Measurements from ENCODE around the gene APOL1. TPM values are rescaled to one million over a fixed set of nuclear protein-coding genes. Genes with fewer than 3 reads are reported as not detected.

The APOL1 gene
- total RNA-seq, 2 donors from 2014 or later = 27.2 to 40.5 TPM

DNA sequence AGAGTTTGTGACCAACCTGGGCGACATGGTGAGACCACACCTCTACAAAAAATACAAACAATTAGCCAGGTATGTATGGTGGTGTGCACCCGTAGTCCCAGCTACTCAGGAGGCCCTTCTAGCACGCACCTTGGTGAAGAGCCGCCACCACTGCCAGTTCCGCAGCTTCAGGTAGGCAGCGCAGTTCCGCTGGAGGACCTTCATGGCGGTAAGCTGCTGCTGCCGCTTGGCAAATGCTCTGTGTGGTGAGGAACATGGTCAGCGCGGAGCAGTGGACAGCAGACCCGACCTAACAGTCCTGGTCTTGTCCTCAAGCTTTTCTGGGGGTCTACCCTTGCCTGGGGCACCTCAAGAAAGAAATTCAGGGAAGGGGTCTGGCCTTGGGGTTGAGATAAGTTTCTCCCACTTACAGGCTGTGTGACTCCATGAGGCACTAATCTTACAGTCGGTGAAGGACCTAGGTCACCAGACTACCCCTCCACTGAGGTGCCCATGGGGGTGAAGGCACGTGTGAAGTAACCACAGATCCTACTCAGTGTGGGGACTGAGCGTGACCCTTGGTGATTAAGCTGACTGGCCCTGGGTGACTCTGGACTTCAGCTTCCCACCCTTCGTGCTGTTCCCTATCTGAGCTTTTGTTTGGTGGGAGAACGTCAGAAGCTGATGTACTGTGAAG is 49.6 kb downstream of the APOL1 start:
- ATAC-seq = no peak
- H3K27ac Mint-ChIP-seq = peak overlapping the region in 1 of 2 donors; percentile 55

DNA sequence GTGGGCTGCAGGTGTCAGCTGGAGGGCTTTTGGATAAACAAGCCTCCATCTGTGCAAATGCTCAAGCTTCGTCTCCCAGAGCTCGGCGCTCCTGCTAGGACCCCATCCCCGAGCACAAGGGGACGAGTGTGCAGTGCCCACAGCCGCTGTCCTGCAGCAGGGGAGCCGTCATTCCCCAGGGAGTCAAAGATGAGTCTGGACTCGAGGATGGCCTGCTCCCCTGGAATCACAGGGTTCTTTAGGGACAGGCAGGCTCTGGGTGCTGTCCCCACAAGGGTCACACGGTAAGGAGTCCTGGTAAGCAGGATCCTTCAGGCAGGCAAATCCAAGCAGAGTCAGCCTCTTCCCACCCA is 50.2 kb downstream of the APOL1 start:
- Mint-ChIP-seq H3K36me3 (peaks cover 38 to 45% of the 10 kb centered on the region in 2 donors), H3K27ac (peak overlapping the region in 1 of 2 donors; percentile 55), H3K9me3 (no peaks in the 10 kb centered on the region)
- no peak for ATAC-seq
- no peak for DNase-seq (ENCODE audit: low spot score in 2 of 2)

More for the DNA sequence above, 49.6 kb downstream of the APOL1 start:
- H3K36me3 Mint-ChIP-seq = peaks cover 43 to 47% of the 10 kb centered on the region in 2 donors
- DNase-seq (ENCODE audit: low spot score in 2 of 2) = no peak
- no peaks in the 10 kb centered on the region for H3K9me3 Mint-ChIP-seq

DNA sequence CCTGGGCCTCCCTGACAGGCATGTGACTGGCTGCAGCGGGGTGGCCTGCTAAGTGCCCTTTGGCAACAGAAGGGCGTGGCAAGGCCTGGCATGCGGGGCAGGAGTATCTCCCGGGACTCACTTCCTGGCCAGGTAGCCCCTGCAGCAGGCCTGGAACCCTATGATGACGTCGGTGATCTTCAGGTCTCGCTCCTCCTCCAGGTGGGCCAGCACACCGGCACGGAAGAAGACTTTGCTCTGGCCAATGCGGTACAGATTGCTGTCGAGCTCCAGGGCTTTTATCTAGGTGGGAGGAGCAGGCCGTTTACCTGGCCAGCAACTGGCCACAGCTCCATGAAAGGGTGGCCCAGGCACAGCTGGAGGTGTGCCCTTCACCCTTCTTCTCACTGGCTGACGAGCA is 50.9 kb downstream of the APOL1 start:
- H3K36me3 Mint-ChIP-seq = peaks cover 41 to 50% of the 10 kb centered on the region in 2 donors
- no peak for ATAC-seq
- DNase-seq (ENCODE audit: low spot score in 2 of 2) = no peak
- no peaks in the 10 kb centered on the region for H3K9me3 Mint-ChIP-seq
- peak overlapping the region; percentile 25 to 50 for H3K27ac Mint-ChIP-seq

DNA sequence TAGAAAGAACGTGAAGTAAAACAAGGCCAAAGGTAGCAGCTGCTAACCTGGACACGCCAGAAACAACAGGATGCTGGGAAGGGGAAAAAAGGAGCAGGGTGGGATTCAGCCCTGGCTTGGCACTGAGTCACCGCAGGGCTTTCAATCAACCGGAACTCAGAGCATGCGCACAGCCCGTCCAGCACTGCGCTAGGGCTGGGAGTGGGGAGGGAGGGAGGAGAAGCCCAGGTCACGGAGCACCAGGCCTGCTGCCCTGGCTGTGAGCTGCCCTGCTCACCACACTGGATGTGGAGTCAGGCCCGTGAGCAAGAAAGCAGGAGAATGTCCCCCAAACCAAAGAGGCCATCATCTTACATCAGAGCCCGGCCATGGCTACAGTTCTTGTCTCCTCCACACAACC is 51.5 kb downstream of the APOL1 start:
- Mint-ChIP-seq H3K27ac (peak overlapping the region; percentile 25 to 50), H3K36me3 (peaks cover 44 to 52% of the 10 kb centered on the region in 2 donors), H3K9me3 (no peaks in the 10 kb centered on the region)
- no peak for ATAC-seq
- no peak for DNase-seq (ENCODE audit: low spot score in 2 of 2)

DNA sequence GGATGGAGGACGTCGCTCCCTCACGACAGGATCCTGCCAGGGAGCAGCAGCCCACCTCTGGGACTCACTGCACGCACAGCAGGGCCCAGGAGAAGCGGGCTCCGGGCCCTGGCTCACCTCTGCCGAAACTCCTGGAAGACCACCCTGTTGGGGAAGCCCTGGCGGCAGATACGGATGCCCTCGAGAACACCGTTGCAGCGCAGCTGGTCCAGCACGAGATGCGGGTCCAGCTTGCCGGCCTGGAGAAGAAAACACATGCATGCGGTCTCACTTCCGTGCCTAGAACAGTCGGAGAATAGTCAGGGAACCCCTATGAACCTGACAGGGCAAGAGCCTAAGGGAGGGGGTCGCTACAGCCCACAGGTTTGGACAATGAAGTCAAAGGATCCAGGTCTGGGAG is 52.9 kb downstream of the APOL1 start:
- no peak for DNase-seq (ENCODE audit: low spot score in 2 of 2)
- no peaks in the 10 kb centered on the region for H3K9me3 Mint-ChIP-seq
- H3K27ac Mint-ChIP-seq = peak overlapping the region; percentile 8 to 90
- peaks cover 35 to 45% of the 10 kb centered on the region in 2 donors for H3K36me3 Mint-ChIP-seq
- no peak for ATAC-seq

DNA sequence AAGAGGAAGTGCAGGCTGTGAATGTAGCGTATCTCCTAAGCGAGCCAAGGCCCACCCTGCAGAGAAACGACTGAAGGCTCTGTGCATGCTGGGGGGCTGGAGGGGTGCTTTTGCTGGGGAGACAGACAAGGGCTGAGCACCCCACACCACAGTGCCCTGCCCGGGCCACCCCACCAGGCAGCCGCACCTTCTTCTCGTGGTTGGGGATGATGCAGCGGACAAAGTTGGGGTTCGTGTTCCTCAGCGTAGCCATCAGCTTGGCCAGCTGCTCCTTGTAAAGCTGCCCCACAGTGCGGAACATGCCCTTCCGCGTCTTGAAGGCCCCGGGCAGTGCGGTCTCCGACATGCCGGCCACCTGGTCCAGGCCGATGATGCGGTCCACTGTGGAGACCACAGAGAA is 53.3 kb downstream of the APOL1 start:
- Mint-ChIP-seq H3K36me3 (peaks cover 31 to 41% of the 10 kb centered on the region in 2 donors), H3K9me3 (no peaks in the 10 kb centered on the region), H3K27ac (peak overlapping the region in 1 of 2 donors; percentile 8)
- ATAC-seq = no peak
- no peak for DNase-seq (ENCODE audit: low spot score in 2 of 2)

DNA sequence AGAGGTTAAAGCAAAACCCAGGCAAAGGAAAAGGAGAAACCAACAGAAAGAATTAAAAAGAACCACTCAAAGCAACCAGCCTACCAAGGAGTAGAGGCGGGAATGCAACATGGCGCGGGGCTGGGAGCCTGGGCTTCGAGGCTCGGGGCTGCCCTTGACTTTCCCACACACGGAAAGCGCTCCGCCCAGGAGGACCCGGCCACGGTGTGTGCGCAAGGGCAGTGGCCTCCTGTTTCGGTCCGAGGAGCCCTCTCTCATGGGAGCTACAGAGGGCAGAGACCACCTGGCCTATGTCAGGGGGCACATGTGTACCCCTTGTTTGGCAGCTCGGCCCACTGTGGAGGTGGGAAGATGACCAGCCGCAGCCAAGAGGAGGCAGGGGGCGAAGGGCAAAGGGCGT is 55.9 kb downstream of the APOL1 start:
- Mint-ChIP-seq H3K27ac (peak overlapping the region; percentile 65 to 94), H3K36me3 (peaks cover 34 to 42% of the 10 kb centered on the region in 2 donors)

DNA sequence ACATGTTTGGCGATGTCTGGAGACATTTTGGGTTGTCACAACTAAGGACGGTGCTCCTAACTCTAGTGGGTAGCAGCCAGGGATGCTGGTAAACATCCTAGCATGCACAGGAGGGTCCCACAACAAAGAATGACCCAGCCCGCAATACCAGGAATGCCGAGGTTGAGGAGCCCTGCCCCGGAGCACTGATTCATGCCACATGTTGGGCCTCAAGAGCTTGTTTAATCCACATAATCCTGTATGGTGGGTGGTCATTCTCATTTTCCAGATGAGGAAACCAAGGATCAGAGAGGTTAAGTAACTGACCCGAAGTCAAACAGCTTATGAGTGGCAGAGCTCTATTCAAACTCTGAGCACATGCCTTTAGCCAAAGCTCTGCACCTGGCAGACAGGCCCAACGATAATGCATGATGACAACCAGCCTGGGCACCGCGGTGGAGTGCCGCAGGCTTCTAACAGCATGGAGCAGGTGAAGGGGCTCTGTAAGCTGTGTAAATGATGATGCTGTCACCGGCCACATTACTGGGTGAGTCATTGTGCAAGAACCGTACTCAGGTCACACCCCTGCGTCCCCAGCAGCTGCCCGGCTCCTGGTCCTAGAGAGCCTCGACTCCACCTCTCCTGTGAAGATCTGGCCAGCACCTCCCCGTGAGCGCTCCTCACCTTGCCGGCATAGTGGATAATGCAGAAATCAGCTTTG is 58.6 kb downstream of the APOL1 start:
- peak overlapping the region in 1 of 2 donors; percentile 70 for H3K27ac Mint-ChIP-seq
- peaks cover 25 to 42% of the 10 kb centered on the region in 2 donors for H3K36me3 Mint-ChIP-seq
- DNase-seq (ENCODE audit: low spot score in 2 of 2) = no peak
- no peaks in the 10 kb centered on the region for H3K9me3 Mint-ChIP-seq
- peak in 1 of 2 donors; percentile 12 for ATAC-seq

More for the DNA sequence above, 55.9 kb downstream of the APOL1 start:
- no peak for ATAC-seq
- no peaks in the 10 kb centered on the region for H3K9me3 Mint-ChIP-seq
- DNase-seq (ENCODE audit: low spot score in 2 of 2) = no peak

DNA sequence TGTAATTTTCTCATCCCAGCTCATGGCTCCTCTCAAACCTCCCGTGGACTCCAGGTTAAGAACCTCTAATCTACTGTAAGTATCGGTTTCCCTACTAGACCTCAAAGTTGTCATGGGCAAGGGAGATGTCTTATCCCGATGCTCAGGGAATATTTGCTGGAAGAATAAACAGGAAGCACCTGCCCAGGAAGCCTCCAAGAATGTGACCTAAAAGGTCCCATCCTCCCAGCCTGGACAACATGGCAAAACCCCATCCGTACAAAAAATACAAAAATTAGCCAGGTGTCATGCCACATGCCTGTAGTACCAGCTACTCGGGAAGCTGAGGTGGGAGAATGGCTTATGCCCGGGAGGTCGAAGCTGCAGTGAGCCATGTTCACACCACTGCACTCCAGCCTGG is 62.4 kb downstream of the APOL1 start:
- no peak for DNase-seq (ENCODE audit: low spot score in 2 of 2)
- Mint-ChIP-seq H3K36me3 (peaks cover 34 to 40% of the 10 kb centered on the region in 2 donors), H3K9me3 (no peaks in the 10 kb centered on the region), H3K27ac (peak overlapping the region in 1 of 2 donors; percentile 62)
- no peak for ATAC-seq

DNA sequence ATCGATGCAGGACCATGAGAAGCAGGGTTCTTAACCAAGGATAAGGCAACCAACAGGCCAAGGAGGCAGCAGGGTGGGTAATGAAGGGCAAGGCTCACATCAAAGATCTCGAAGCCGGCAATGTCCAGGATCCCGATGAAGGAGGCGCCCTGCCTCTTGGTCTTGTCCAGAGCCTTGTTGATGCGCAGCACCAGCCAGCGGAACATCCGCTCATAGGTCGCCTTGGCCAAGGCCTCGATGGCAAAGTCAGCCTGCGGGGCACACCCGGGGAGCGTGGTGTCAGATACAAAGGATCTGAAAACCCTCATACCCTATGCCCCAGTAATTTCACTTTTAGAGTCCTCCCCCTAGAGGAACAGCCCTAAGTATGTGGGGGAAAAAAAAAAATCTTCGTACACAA is 63.5 kb downstream of the APOL1 start:
- Mint-ChIP-seq H3K27ac (peak overlapping the region; percentile 83 to 94), H3K9me3 (no peaks in the 10 kb centered on the region), H3K36me3 (peaks cover 39 to 46% of the 10 kb centered on the region in 2 donors)
- DNase-seq (ENCODE audit: low spot score in 2 of 2) = no peak
- no peak for ATAC-seq

Other genes starting within 250 kb of the APOL1 start
- gene RBFOX2, start 224.3 kb upstream of the APOL1 start, total RNA-seq = 1 to 10 TPM; 2.2 to 4.9 TPM
- gene APOL3, start 92.4 kb upstream of the APOL1 start, total RNA-seq = 10 to 100 TPM; 46.4 to 70.0 TPM
- gene APOL4, start 51.3 kb upstream of the APOL1 start, total RNA-seq = under 1 TPM; 0.14 to 0.18 TPM
- gene APOL2, start 13.6 kb upstream of the APOL1 start, total RNA-seq = 10 to 100 TPM; 51.3 to 68.6 TPM
- 100 to 1,000 TPM; 521 to 691 TPM for gene MYH9, start 134.8 kb downstream of the APOL1 start, total RNA-seq
- 100 to 1,000 TPM; 120 to 122 TPM for gene TXN2, start 228.5 kb downstream of the APOL1 start, total RNA-seq